HepG2 (cell line): ENCODE measurements around the gene ADAMTS14. TPM values are rescaled to one million over a fixed set of nuclear protein-coding genes. Genes with fewer than 3 reads are reported as not detected.
A peak's percentile ranks its signal among the peaks of the same experiment; 100 is the strongest.

Experiments
- ARID5B ChIP-seq: IDR thresholded peaks from 2 replicates; pipeline ENCODE4 v1.4.0; 2020; ENCODE audit warnings: mild to moderate bottlenecking, missing genetic modification reagents
- ATF1 ChIP-seq: IDR thresholded peaks from 2 replicates; pipeline ENCODE4 v1.6.1; 2016; ENCODE audit warnings: mild to moderate bottlenecking, control low read depth
- BCL6 ChIP-seq: IDR thresholded peaks from 2 replicates; pipeline ENCODE4 v1.6.1; 2016; ENCODE audit warnings: missing genetic modification reagents, missing compliant biosample characterization
- CBX5 ChIP-seq: sonication (generic); formaldehyde crosslinking; IDR thresholded peaks from 2 replicates; pipeline ENCODE4 v1.4.0; 2020; ENCODE audit warnings: missing genetic modification reagents, borderline replicate concordance
- CSRNP2 ChIP-seq: sonication (generic); formaldehyde crosslinking; conservative IDR thresholded peaks from 2 replicates; pipeline ENCODE4 v1.8.0; 2022; ENCODE audit warnings: low read depth, missing genetic modification reagents
- EP300 ChIP-seq, 3 experiments: sonication (generic) in 1 of 3; formaldehyde crosslinking in 1 of 3; IDR thresholded peaks; 2 replicates each; pipeline versions ENCODE4 v1.5.1 to v1.6.1; 2011 to 2020; ENCODE audit warnings: low read depth in 2 of 3, low read length in 2 of 3, borderline replicate concordance in 1 of 3, improper control_type of control experiment in 1 of 3, mild to moderate bottlenecking in 1 of 3, missing genetic modification reagents in 1 of 3, moderate library complexity in 1 of 3
- HIVEP1 ChIP-seq: sonication (generic); formaldehyde crosslinking; IDR thresholded peaks from 2 replicates; pipeline ENCODE4 v1.4.0; 2020; ENCODE audit warnings: mild to moderate bottlenecking, missing genetic modification reagents
- HNF1B ChIP-seq: sonication (generic); formaldehyde crosslinking; IDR thresholded peaks from 2 replicates; pipeline ENCODE4 v1.5.1; 2020; ENCODE audit warnings: mild to moderate bottlenecking, moderate library complexity, missing genetic modification reagents
- KAT8 ChIP-seq: IDR thresholded peaks from 2 replicates; pipeline ENCODE4 v1.6.1; 2016; ENCODE audit warnings: missing genetic modification reagents, missing compliant biosample characterization
- MIER2 ChIP-seq: IDR thresholded peaks from 2 replicates; pipeline ENCODE4 v1.6.1; 2016; ENCODE audit warnings: missing biosample characterization, missing genetic modification reagents
- RARA ChIP-seq: IDR thresholded peaks from 2 replicates; pipeline ENCODE4 v1.6.1; 2016; ENCODE audit warnings: missing genetic modification reagents, missing compliant biosample characterization
- SAP130 ChIP-seq: IDR thresholded peaks from 2 replicates; pipeline ENCODE4 v1.6.1; 2016; ENCODE audit warnings: low read depth
- SIX4 ChIP-seq: sonication (generic); formaldehyde crosslinking; IDR thresholded peaks from 2 replicates; pipeline ENCODE4 v1.4.0; 2020; ENCODE audit warnings: missing genetic modification reagents
- SP1 ChIP-seq, 2 experiments: fragments of 450-650 bp in 1 of 2; sonication (generic) in 1 of 2; formaldehyde crosslinking in 1 of 2; IDR thresholded peaks; 2 replicates each; pipeline versions ENCODE4 v1.4.0 to v1.6.1; 2016 to 2020; ENCODE audit warnings: missing genetic modification reagents in 1 of 2
- TEAD3 ChIP-seq: optimal IDR thresholded peaks from 2 replicates; pipeline ENCODE3; 2016; ENCODE audit warnings: borderline replicate concordance
- TEF ChIP-seq: sonication (generic); formaldehyde crosslinking; IDR thresholded peaks from 2 replicates; pipeline ENCODE4 v1.5.0; 2020; ENCODE audit warnings: missing genetic modification reagents
- ZFP41 ChIP-seq: sonication (generic); formaldehyde crosslinking; IDR thresholded peaks from 2 replicates; pipeline ENCODE4 v1.4.0; 2020; ENCODE audit warnings: mild to moderate bottlenecking, missing genetic modification reagents, borderline replicate concordance
- ZNF24 ChIP-seq: fragments of 450-650 bp; IDR thresholded peaks from 2 replicates; pipeline ENCODE4 v1.6.1; 2017; ENCODE audit warnings: antibody characterized with exemption, mild to moderate bottlenecking
- ZNF367 ChIP-seq: sonication (generic); formaldehyde crosslinking; IDR thresholded peaks from 2 replicates; pipeline ENCODE4 v1.4.0; 2020; ENCODE audit warnings: missing genetic modification reagents, borderline replicate concordance
- ZNF564 ChIP-seq: sonication (generic); formaldehyde crosslinking; IDR thresholded peaks from 2 replicates; pipeline ENCODE4 v1.8.1; 2023; ENCODE audit warnings: mild to moderate bottlenecking, missing genetic modification reagents
- ZNF747 ChIP-seq: sonication (generic); formaldehyde crosslinking; IDR thresholded peaks from 2 replicates; pipeline ENCODE4 v1.8.1; 2023; ENCODE audit warnings: missing genetic modification reagents, mild to moderate bottlenecking, borderline replicate concordance
- ZSCAN12 ChIP-seq: sonication (generic); formaldehyde crosslinking; IDR thresholded peaks from 2 replicates; pipeline ENCODE4 v1.9.0; 2021; ENCODE audit warnings: mild to moderate bottlenecking, missing genetic modification reagents
- polyA plus RNA-seq, 8 experiments: library from polyadenylated mRNA; depleted of rRNA in 3 of 8; stranded (reverse) in 7 of 8; unstranded in 1 of 8; fragments of >200 nt; fragmentation: Illumina TruSeq in 4 of 8; extraction: Trizol in 4 of 8; gene quantifications; 2 replicates each; pipeline versions ENCODE4 v1.2.1 to v1.2.3, GENCODE V29; 2011 to 2016; ENCODE audit warnings: low read depth in 4 of 8, missing spikeins in 1 of 8, mixed read lengths in 1 of 8; ENCODE audit not compliant: insufficient read depth in 1 of 8
- total RNA-seq, 5 experiments: library from RNA; depleted of rRNA; stranded (reverse); fragments of >200 nt; fragmentation: Illumina TruSeq; extraction: Trizol; gene quantifications; 2 replicates each; pipeline ENCODE4 v1.2.3, GENCODE V29; 2016; ENCODE audit warnings: low read depth in 1 of 5

Gene ADAMTS14
- total and polyA plus RNA-seq, 2 of the 13 experiments (the other 11 are each of a cell fraction or from before 2014, with no cell fraction given), result 0.04 to 0.07 TPM

GRCh38 chr10:70742537-70743429 is 70.5 kb downstream of the ADAMTS14 start (continued):
- peak; percentile 45; the same call in 1 of the 2 replicates for TF ChIP-seq ARID5B (CRISPR knock-in tag)
- TF ChIP-seq HIVEP1, result no peak
- peak; percentile 50; the same call in 1 of the 2 replicates for TF ChIP-seq HNF1B (CRISPR knock-in tag)
- peak; percentile 45 for TF ChIP-seq TEAD3 (CRISPR knock-in tag)
- TF ChIP-seq EP300 (IDR thresholded peaks at IDR 0.05; ENCODE audit: low read depth in 2 of 2, low read length in 2 of 2), result peak in 1 of 2 experiments; percentile 40; a peak in 1 of 4 replicates
- TF ChIP-seq EP300 (CRISPR knock-in tag; IDR thresholded peaks at IDR 0.05; ENCODE audit: borderline replicate concordance), result no peak
- no peak for TF ChIP-seq SIX4 (CRISPR knock-in tag)
- TF ChIP-seq MIER2 (CRISPR knock-in tag), result no peak
- no peak for TF ChIP-seq ZNF24
- no peak for TF ChIP-seq ATF1 (CRISPR knock-in tag)
- TF ChIP-seq ZNF747 (CRISPR knock-in tag), result no peak
- TF ChIP-seq BCL6, result peak; percentile 87
- no peak for TF ChIP-seq ZFP41 (CRISPR knock-in tag)
- TF ChIP-seq SP1 (IDR thresholded peaks at IDR 0.05), result no peak
- TF ChIP-seq SP1 (CRISPR knock-in tag; IDR thresholded peaks at IDR 0.05), result no peak
- TF ChIP-seq CBX5 (CRISPR knock-in tag), result no peak
- TF ChIP-seq SAP130 (CRISPR knock-in tag), result 0 out of 2 replicates have a peak, but pooled peaks have one; percentile 27
- no peak for TF ChIP-seq ZSCAN12
- no peak for TF ChIP-seq ZNF564 (CRISPR knock-in tag)
- TF ChIP-seq ZNF367, result no peak
- no peak for TF ChIP-seq CSRNP2 (CRISPR knock-in tag)
- peak; percentile 75; the same call in 1 of the 2 replicates for TF ChIP-seq TEF
- TF ChIP-seq KAT8, result peak; percentile 39; the same call in 1 of the 2 replicates
- 0 out of 2 replicates have a peak, but pooled peaks have one; percentile 32 for TF ChIP-seq RARA (CRISPR knock-in tag)
